SK-N-SH (cell line): ENCODE measurements around the gene ATE1. TPM values are rescaled to one million over a fixed set of nuclear protein-coding genes. Genes with fewer than 3 reads are reported as not detected.

Experiments used
- CTCF ChIA-PET: fragments of 300-600, 350-600 bp; formaldehyde crosslinking; extraction: SDS; loops from one replicate; lab custom pipeline; 2021; lab: Yijun Ruan, JAX
- POLR2A ChIA-PET: fragments of 350-600 bp; sonication (Branson Sonifier 250); formaldehyde crosslinking; extraction: SDS; loops from one replicate; lab custom pipeline; 2020; ENCODE audit warnings: antibody characterized with exemption, inconsistent platforms; lab: Yijun Ruan, JAX
- DNase-seq: peaks from one replicate; pipeline ENCODE4 v3.0.0; 2012
- H2AFZ ChIP-seq: fragments of 200-600 bp; sonication (generic); 2 replicates; pipeline ENCODE4 v1.8.1; 2016; ENCODE audit warnings: antibody characterized with exemption, mild to moderate bottlenecking, low read depth
- H3F3A ChIP-seq: fragments of 200-600 bp; sonication (generic); replicated peaks from 2 replicates; pipeline ENCODE3; 2016; ENCODE audit warnings: antibody characterized with exemption, mild to moderate bottlenecking; ENCODE audit not compliant: insufficient read depth
- H3K27ac ChIP-seq, 2 experiments: fragments of 200-500 bp in 1 of 2; fragments of 200-600 bp in 1 of 2; sonication (Bioruptor generic) in 1 of 2; sonication (generic), shearing (Covaris generic) in 1 of 2; 2 replicates each; pipeline versions ENCODE4 v1.5.1 to v1.6.1; 2014 to 2016; ENCODE audit warnings: low read depth in 2 of 2, inconsistent platforms in 1 of 2, low read length in 1 of 2, mild to moderate bottlenecking in 1 of 2, mixed read lengths in 1 of 2
- H3K27me3 ChIP-seq: fragments of 200-600 bp; sonication (generic), shearing (Covaris generic); 2 replicates; pipeline ENCODE4 v1.6.1; 2016; ENCODE audit warnings: mixed run types; ENCODE audit not compliant: insufficient read depth
- H3K36me3 ChIP-seq, 2 experiments: fragments of 200-500 bp in 1 of 2; fragments of 200-600 bp in 1 of 2; sonication (Bioruptor generic) in 1 of 2; sonication (generic) in 1 of 2; replicated peaks in 1 of 2; 2 replicates each; pipeline versions ENCODE3 to v1.5.1; 2014 to 2016; ENCODE audit warnings: low read length in 1 of 2, mild to moderate bottlenecking in 1 of 2; ENCODE audit not compliant: insufficient read depth in 2 of 2, control insufficient read depth in 1 of 2
- H3K4me1 ChIP-seq, 2 experiments: fragments of 200-500 bp in 1 of 2; fragments of 200-600 bp in 1 of 2; sonication (Bioruptor generic) in 1 of 2; sonication (generic), shearing (Covaris generic) in 1 of 2; 2 replicates each; pipeline versions ENCODE4 v1.5.1 to v1.6.1; 2014 to 2016; ENCODE audit warnings: low read depth in 1 of 2, low read length in 1 of 2, mixed run types in 1 of 2; ENCODE audit not compliant: insufficient read depth in 2 of 2, control insufficient read depth in 1 of 2
- H3K4me2 ChIP-seq: fragments of 200-600 bp; sonication (generic), shearing (Covaris generic); 2 replicates; pipeline ENCODE4 v1.6.1; 2017; ENCODE audit warnings: mixed run types
- H3K4me3 ChIP-seq, 2 experiments: fragments of 200-500 bp in 1 of 2; fragments of 200-600 bp in 1 of 2; sonication (Bioruptor generic) in 1 of 2; sonication (generic), shearing (Covaris generic) in 1 of 2; 2 replicates each; pipeline versions ENCODE4 v1.5.1 to v1.8.1; 2014 to 2016; ENCODE audit warnings: low read depth in 2 of 2, inconsistent platforms in 1 of 2, low read length in 1 of 2, mild to moderate bottlenecking in 1 of 2, mixed read lengths in 1 of 2, moderate library complexity in 1 of 2
- H3K79me2 ChIP-seq: fragments of 200-600 bp; sonication (generic); 2 replicates; pipeline ENCODE4 v1.8.1; 2017; ENCODE audit warnings: mild to moderate bottlenecking; ENCODE audit not compliant: insufficient read depth
- H3K9ac ChIP-seq: fragments of 200-600 bp; sonication (generic); 2 replicates; pipeline ENCODE4 v1.6.1; 2017; ENCODE audit warnings: mixed run types
- H3K9me2 ChIP-seq: fragments of 200-600 bp; sonication (generic); 2 replicates; pipeline ENCODE4 v1.6.1; 2017; ENCODE audit warnings: mixed run types
- H3K9me3 ChIP-seq: fragments of 200-600 bp; sonication (generic); 2 replicates; pipeline ENCODE4 v1.6.1; 2017; ENCODE audit warnings: mixed run types, mild to moderate bottlenecking, moderate library complexity
- H4K20me1 ChIP-seq: fragments of 200-600 bp; sonication (generic); 2 replicates; pipeline ENCODE4 v1.6.1; 2017; ENCODE audit warnings: mild to moderate bottlenecking, mixed run types; ENCODE audit not compliant: insufficient read depth
- ELF1 ChIP-seq: IDR thresholded peaks from 2 replicates; pipeline ENCODE4 v1.4.0; 2012
- FOSL2 ChIP-seq: IDR thresholded peaks from 2 replicates; pipeline ENCODE4 v1.4.0; 2012; ENCODE audit warnings: low read depth, mild to moderate bottlenecking, moderate library complexity, borderline replicate concordance
- FOXJ3 ChIP-seq: sonication (generic); formaldehyde crosslinking; IDR thresholded peaks from 2 replicates; pipeline ENCODE4 v1.5.1; 2020; ENCODE audit warnings: mild to moderate bottlenecking, missing genetic modification reagents
- FOXM1 ChIP-seq: IDR thresholded peaks from 2 replicates; pipeline ENCODE4 v1.4.0; 2012; ENCODE audit warnings: low read depth, mild to moderate bottlenecking
- JUND ChIP-seq: IDR thresholded peaks from 2 replicates; pipeline ENCODE4 v1.4.0; 2012
- MXI1 ChIP-seq: IDR thresholded peaks from 2 replicates; pipeline ENCODE4 v1.6.1; 2012; ENCODE audit warnings: mild to moderate bottlenecking, low read depth, low read length, improper control_type of control experiment
- NRF1 ChIP-seq: IDR thresholded peaks from 2 replicates; pipeline ENCODE4 v1.6.1; 2012; ENCODE audit warnings: low read depth, mild to moderate bottlenecking, low read length
- RAD21 ChIP-seq: IDR thresholded peaks from 2 replicates; pipeline ENCODE4 v1.6.1; 2012; ENCODE audit warnings: mild to moderate bottlenecking, low read length
- REST ChIP-seq: IDR thresholded peaks from 2 replicates; pipeline ENCODE4 v1.6.1; 2012; ENCODE audit warnings: mild to moderate bottlenecking, low read depth, low read length, moderate library complexity
- RFX5 ChIP-seq: IDR thresholded peaks from 2 replicates; pipeline ENCODE4 v1.6.1; 2012; ENCODE audit warnings: mild to moderate bottlenecking, improper control_type of control experiment, low read length
- SIN3A ChIP-seq: IDR thresholded peaks from 2 replicates; pipeline ENCODE4 v1.6.1; 2012; ENCODE audit warnings: low read depth, mild to moderate bottlenecking, low read length, moderate library complexity, borderline replicate concordance
- TAF1 ChIP-seq: IDR thresholded peaks from 2 replicates; pipeline ENCODE4 v1.6.1; 2012; ENCODE audit warnings: low read depth, mild to moderate bottlenecking, low read length, moderate library complexity, borderline replicate concordance
- TCF12 ChIP-seq: IDR thresholded peaks from 2 replicates; pipeline ENCODE4 v1.4.0; 2012
- USF1 ChIP-seq: IDR thresholded peaks from 2 replicates; pipeline ENCODE4 v1.4.0; 2012; ENCODE audit warnings: low read depth, borderline replicate concordance
- YY1 ChIP-seq: IDR thresholded peaks from 2 replicates; pipeline ENCODE4 v1.4.0; 2012; ENCODE audit warnings: low read depth, mild to moderate bottlenecking
- WGBS: methylation state at CpG from one replicate; pipeline ENCODE4 v1.1.6; 2017; ENCODE audit warnings: low lambda C conversion rate; 5-methylcytosine and 5-hydroxymethylcytosine counted together
- polyA plus RNA-seq, 3 experiments: library from polyadenylated mRNA; depleted of rRNA; stranded (reverse); fragments of >200 nt; gene quantifications; 2 replicates each; pipeline ENCODE4 v1.2.3, GENCODE V29; 2012
- TF ChIP-seq, protein P1 (sequence below): IDR thresholded peaks from 2 replicates; pipeline ENCODE4; 2012
- TF ChIP-seq, protein P2 (sequence below): IDR thresholded peaks from 2 replicates; pipeline ENCODE4 v1.4.0; 2012; ENCODE audit warnings: low read depth

The ATE1 gene
- polyA plus RNA-seq, 1 of the 3 experiments (the other 2 are of a cell fraction) = 6.3 TPM

- H3K4me1 ChIP-seq = no peaks in the 10 kb centered on the region
- WGBS = 96% methylated on average over 6 of the region's 6 CpGs
- TF ChIP-seq FOSL2 = no peak
- peaks cover 11 to 51% of the 10 kb centered on the region in 2 experiments for H3K36me3 ChIP-seq
- no peaks in the 10 kb centered on the region for H3K9me2 ChIP-seq
- H3K79me2 ChIP-seq = no peaks in the 10 kb centered on the region; the same call in 1 of the 2 replicates
- no peak overlapping the region for H3K27ac ChIP-seq
- H3K4me3 ChIP-seq = no peak overlapping the region
- H2AFZ ChIP-seq = no peak overlapping the region
- no peaks in the 10 kb centered on the region for H3F3A ChIP-seq
- POLR2A ChIA-PET = no interaction called here
- H3K4me2 ChIP-seq = no peak overlapping the region
- H3K9me3 ChIP-seq = no peaks in the 10 kb centered on the region
- DNase-seq = no peak
- no peaks in the 10 kb centered on the region for H4K20me1 ChIP-seq
- H3K27me3 ChIP-seq = no peaks in the 10 kb centered on the region
- CTCF ChIA-PET = interaction anchor here (0.6 to 2.3 kb wide), 2 partner anchors 12 to 1647 kb away, joined by 3 to 14 read pairs; no protein-coding TSS in a partner anchor
- no peak overlapping the region for H3K9ac ChIP-seq
Measured at GRCh38 chr10:121836171-121836570, 91.7 kb downstream of the ATE1 start.

GRCh38 chr10:121835376-121835775, 92.5 kb downstream of the ATE1 start:
- H3F3A ChIP-seq = no peaks in the 10 kb centered on the region

DNA sequence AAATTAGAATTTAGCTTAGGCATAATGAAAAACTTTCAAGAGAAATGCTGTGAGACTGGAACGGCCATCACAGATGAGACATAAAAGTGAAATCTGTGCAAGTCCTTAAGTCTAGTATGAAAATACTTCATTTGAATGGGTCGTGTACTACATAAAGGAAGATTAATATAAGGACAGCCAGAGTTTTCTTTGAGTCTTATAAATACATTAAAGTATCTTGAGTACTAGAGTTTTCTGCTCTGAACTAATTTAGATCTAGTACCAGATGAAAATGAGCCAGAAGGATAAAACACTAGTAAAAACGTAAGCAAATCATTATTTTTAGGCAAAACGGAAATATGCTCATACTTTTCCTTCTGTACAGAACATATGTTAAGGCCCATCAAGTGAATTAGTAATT, 93.1 kb downstream of the ATE1 start:
- H3K27me3 ChIP-seq = no peaks in the 10 kb centered on the region
- ChIA-PET POLR2A (no interaction called here), CTCF (interaction anchor here (0.6 to 3.4 kb wide), 3 partner anchors 11 to 370 kb away, joined by 3 to 22 read pairs (median 5); no protein-coding TSS in a partner anchor)
- no peaks in the 10 kb centered on the region for H3F3A ChIP-seq
- H3K9me2 ChIP-seq = no peaks in the 10 kb centered on the region
- H3K4me3 ChIP-seq = no peak overlapping the region
- no peaks in the 10 kb centered on the region for H3K79me2 ChIP-seq
- H3K36me3 ChIP-seq = peaks cover 11 to 47% of the 10 kb centered on the region in 2 experiments
- H3K4me2 ChIP-seq = no peak overlapping the region
- 87% methylated on average over 4 of the region's 4 CpGs for WGBS
- H3K4me1 ChIP-seq = no peaks in the 10 kb centered on the region
- no peak overlapping the region for H3K27ac ChIP-seq
- H2AFZ ChIP-seq = no peak overlapping the region
- no peak for DNase-seq
- H3K9me3 ChIP-seq = no peaks in the 10 kb centered on the region
- no peak overlapping the region for H3K9ac ChIP-seq
- H4K20me1 ChIP-seq = no peaks in the 10 kb centered on the region
- TF ChIP-seq YY1 (no peak), JUND (no peak), NRF1 (no peak), REST (no peak), FOXJ3 (CRISPR knock-in tag) (no peak), FOXM1 (no peak)
- TF ChIP-seq, protein P1, sequence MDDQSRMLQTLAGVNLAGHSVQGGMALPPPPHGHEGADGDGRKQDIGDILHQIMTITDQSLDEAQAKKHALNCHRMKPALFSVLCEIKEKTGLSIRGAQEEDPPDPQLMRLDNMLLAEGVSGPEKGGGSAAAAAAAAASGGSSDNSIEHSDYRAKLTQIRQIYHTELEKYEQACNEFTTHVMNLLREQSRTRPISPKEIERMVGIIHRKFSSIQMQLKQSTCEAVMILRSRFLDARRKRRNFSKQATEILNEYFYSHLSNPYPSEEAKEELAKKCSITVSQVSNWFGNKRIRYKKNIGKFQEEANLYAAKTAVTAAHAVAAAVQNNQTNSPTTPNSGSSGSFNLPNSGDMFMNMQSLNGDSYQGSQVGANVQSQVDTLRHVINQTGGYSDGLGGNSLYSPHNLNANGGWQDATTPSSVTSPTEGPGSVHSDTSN = no peak
- TF ChIP-seq, protein P2, sequence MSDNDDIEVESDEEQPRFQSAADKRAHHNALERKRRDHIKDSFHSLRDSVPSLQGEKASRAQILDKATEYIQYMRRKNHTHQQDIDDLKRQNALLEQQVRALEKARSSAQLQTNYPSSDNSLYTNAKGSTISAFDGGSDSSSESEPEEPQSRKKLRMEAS = no peak

More at GRCh38 chr10:121835376-121835775, 92.5 kb downstream of the ATE1 start:
- Histone ChIP-seq H3K79me2 (no peaks in the 10 kb centered on the region; the same call in 1 of the 2 replicates), H3K4me2 (no peak overlapping the region), H3K27ac (no peak overlapping the region), H3K4me3 (no peak overlapping the region), H3K4me1 (no peaks in the 10 kb centered on the region), H2AFZ (no peak overlapping the region), H3K9me2 (no peaks in the 10 kb centered on the region), H3K9ac (no peak overlapping the region), H3K27me3 (no peaks in the 10 kb centered on the region), H3K36me3 (peaks cover 11 to 47% of the 10 kb centered on the region in 2 experiments), H3K9me3 (no peaks in the 10 kb centered on the region), H4K20me1 (no peaks in the 10 kb centered on the region)
- ChIA-PET POLR2A (no interaction called here), CTCF (interaction anchor here (2.3 kb wide), 1 partner anchor 11 kb away, joined by 14 read pairs; no protein-coding TSS in a partner anchor)
- DNase-seq = no peak
- WGBS = 95% methylated on average over 2 of the region's 2 CpGs
- no peak for TF ChIP-seq TCF12
- no peak for TF ChIP-seq FOXM1
- TF ChIP-seq JUND = no peak
- no peak for TF ChIP-seq ELF1
- TF ChIP-seq SIN3A = no peak
- no peak for TF ChIP-seq MXI1
- no peak for TF ChIP-seq TAF1
- TF ChIP-seq FOXJ3 (CRISPR knock-in tag) = no peak
- no peak for TF ChIP-seq RAD21
- TF ChIP-seq RFX5 = no peak
- TF ChIP-seq USF1 = no peak
